Parathyroid adenoma (tissue), 2 donors: ENCODE measurements around the gene CCR5AS.

Experiments
- H2AFZ ChIP-seq: fragments of 300-600 bp; sonication (generic); one replicate; pipeline ENCODE4 v1.7.0; 2017; ENCODE audit warnings: antibody characterized with exemption, mild to moderate bottlenecking
- H3K27ac ChIP-seq: fragments of 300-600 bp; sonication (generic); one replicate; pipeline ENCODE4 v1.7.0; 2017
- H3K27me3 ChIP-seq: fragments of 300-600 bp; sonication (generic); one replicate; pipeline ENCODE4 v1.7.0; 2017; ENCODE audit warnings: low read length; ENCODE audit not compliant: control insufficient read depth, insufficient read depth
- H3K36me3 ChIP-seq: fragments of 300-600 bp; sonication (generic); one replicate; pipeline ENCODE4 v1.7.0; 2017; ENCODE audit warnings: low read length; ENCODE audit not compliant: control insufficient read depth, insufficient read depth
- H3K4me1 ChIP-seq: fragments of 300-600 bp; sonication (generic); one replicate; pipeline ENCODE4 v1.7.0; 2017; ENCODE audit warnings: control low read depth
- H3K4me2 ChIP-seq: fragments of 300-600 bp; sonication (generic); one replicate; pipeline ENCODE4 v1.7.0; 2017; ENCODE audit warnings: low read length
- H3K4me3 ChIP-seq: fragments of 300-600 bp; sonication (generic); one replicate; pipeline ENCODE4 v1.7.0; 2017; ENCODE audit warnings: low read depth, low read length
- H3K79me2 ChIP-seq: fragments of 300-600 bp; sonication (generic); one replicate; pipeline ENCODE4 v1.7.0; 2017; ENCODE audit warnings: control low read depth
- H3K9ac ChIP-seq: fragments of 300-600 bp; sonication (generic); one replicate; pipeline ENCODE4 v1.7.0; 2017; ENCODE audit warnings: mild to moderate bottlenecking
- H3K9me3 ChIP-seq: fragments of 300-600 bp; sonication (generic); one replicate; pipeline ENCODE4 v1.7.0; 2017; ENCODE audit warnings: low read length; ENCODE audit not compliant: control insufficient read depth
- CTCF ChIP-seq: fragments of 300-600 bp; sonication (generic); IDR thresholded peaks from one replicate; pipeline ENCODE4 v1.7.0; 2017; ENCODE audit warnings: antibody characterized with exemption, mild to moderate bottlenecking
- donor health status: primary hyperparathyroidism.

The CCR5AS gene

DNA sequence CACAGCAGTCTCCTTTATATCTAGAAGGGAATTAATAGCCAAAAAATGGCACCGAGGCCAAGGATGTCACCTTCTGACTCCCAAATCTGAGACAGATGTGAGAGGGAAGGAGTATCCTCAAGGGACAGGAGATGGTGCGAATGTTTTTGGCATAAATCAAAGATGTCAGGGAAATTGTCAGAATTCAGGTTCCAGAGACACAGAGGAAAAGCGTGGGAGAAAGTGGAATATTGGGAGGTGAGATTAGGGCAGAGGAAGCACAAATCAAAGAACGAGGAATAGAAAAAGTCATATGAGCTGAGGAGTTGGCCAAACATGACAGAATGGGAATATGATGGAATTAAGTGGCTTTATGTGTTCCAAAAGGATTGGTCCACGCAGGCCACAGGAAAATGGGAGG, 6.0 kb downstream of the CCR5AS start:
- no peak overlapping the region for H3K27ac ChIP-seq
- H3K4me1 ChIP-seq = no peaks in the 10 kb centered on the region
- no peaks in the 10 kb centered on the region for H3K27me3 ChIP-seq

GRCh38 chr3:46400000-46400734, 6.7 kb downstream of the CCR5AS start:
- no peak overlapping the region for H3K4me2 ChIP-seq
- TF ChIP-seq CTCF = no peak
- no peaks in the 10 kb centered on the region for H3K79me2 ChIP-seq
- H3K27ac ChIP-seq = no peak overlapping the region
- H3K4me3 ChIP-seq = no peak overlapping the region
- no peaks in the 10 kb centered on the region for H3K9me3 ChIP-seq
- H3K27me3 ChIP-seq = no peaks in the 10 kb centered on the region
- H3K36me3 ChIP-seq = no peaks in the 10 kb centered on the region
- no peak overlapping the region for H3K9ac ChIP-seq
- H3K4me1 ChIP-seq = no peaks in the 10 kb centered on the region
- no peak overlapping the region for H2AFZ ChIP-seq

More for the DNA sequence above, 6.0 kb downstream of the CCR5AS start:
- Histone ChIP-seq H3K4me2 (no peak overlapping the region), H3K79me2 (no peaks in the 10 kb centered on the region), H3K9me3 (no peaks in the 10 kb centered on the region), H3K4me3 (no peak overlapping the region), H3K9ac (no peak overlapping the region), H2AFZ (no peak overlapping the region), H3K36me3 (no peaks in the 10 kb centered on the region)
- no peak for TF ChIP-seq CTCF

- no peak overlapping the region for H3K27ac ChIP-seq
- no peak overlapping the region for H3K4me3 ChIP-seq
- H3K9ac ChIP-seq = no peak overlapping the region
- TF ChIP-seq CTCF = no peak
- H3K27me3 ChIP-seq = no peaks in the 10 kb centered on the region
- H2AFZ ChIP-seq = no peak overlapping the region
- no peaks in the 10 kb centered on the region for H3K9me3 ChIP-seq
- H3K79me2 ChIP-seq = no peaks in the 10 kb centered on the region
- no peaks in the 10 kb centered on the region for H3K4me1 ChIP-seq
- H3K36me3 ChIP-seq = no peaks in the 10 kb centered on the region
- H3K4me2 ChIP-seq = no peak overlapping the region
Measured at GRCh38 chr3:46399557-46399956, 7.3 kb downstream of the CCR5AS start.

DNA sequence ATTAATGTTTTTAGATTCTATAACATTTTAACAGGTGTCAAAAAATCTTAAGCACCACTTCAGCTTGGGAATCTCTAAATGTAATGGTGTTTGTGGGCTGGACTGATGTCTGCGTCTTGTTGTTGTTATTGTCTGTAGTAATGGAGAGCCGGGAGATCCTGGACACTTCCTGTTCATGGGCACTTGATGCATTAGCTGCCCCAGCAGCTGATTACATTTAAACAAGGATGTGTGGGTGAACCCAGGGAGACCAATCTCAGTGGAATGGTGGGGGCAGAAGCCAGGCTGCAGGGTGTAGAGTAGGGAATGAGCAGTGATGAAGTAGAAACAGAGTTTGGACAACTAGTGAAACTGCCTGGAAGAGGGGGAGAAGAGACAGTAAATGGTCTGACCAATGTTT, 7.8 kb downstream of the CCR5AS start:
- Histone ChIP-seq H3K4me3 (no peak overlapping the region), H3K79me2 (no peaks in the 10 kb centered on the region), H3K9ac (no peak overlapping the region), H3K27me3 (no peaks in the 10 kb centered on the region), H2AFZ (no peak overlapping the region), H3K4me2 (no peak overlapping the region), H3K9me3 (no peaks in the 10 kb centered on the region), H3K36me3 (no peaks in the 10 kb centered on the region), H3K4me1 (no peaks in the 10 kb centered on the region), H3K27ac (no peak overlapping the region)
- TF ChIP-seq CTCF = no peak
